Measurements from ENCODE around the gene SERPINB1. TPM values are rescaled to one million over a fixed set of nuclear protein-coding genes. Genes with fewer than 3 reads are reported as not detected.
A peak's percentile ranks its signal among the peaks of the same experiment; 100 is the strongest.

The SERPINB1 gene
- total RNA-seq, 1 experiment from 2014 or later = 133 TPM

DNA sequence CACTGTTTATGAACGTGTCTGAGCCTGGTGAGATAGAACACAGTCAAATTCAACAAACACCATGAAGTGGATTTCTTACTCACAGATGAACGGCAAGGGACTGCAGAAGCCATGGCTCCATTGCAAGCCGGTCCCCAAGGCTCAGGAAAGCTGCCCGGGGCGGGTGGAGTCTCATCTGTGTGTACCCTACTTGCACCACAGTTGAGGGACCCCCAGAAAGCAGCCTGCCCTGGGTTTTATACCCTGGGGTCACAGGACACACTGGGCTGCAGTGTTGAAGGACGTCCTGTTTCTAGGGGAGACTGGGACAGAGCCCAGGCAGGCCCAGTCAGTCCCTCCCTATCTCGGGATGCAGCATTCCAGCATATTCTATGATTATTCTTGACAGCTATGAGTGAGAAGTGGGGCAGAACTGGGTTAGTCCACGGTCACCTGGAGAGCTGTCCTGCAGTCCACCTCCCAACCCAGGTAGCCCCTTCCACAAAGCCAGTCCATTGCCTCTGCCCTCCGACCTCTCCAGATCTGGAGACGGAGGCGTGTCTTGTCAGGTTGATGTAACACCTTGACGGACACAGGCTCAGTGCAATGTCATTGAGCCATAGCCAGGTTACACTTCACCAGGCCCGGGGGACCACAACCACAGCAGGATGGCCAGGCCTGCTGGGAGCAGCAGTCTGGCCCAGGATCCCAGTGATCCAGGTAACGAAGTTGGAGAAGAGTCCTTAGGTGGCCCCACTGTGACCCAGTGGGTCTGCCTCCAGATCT is 40.9 kb downstream of the SERPINB1 start:
- CTCF ChIA-PET = no interaction called here
- H3K9ac ChIP-seq (ENCODE audit: low read length) = no peak overlapping the region
- H3K4me3 ChIP-seq (ENCODE audit: low read length) = no peak overlapping the region
- no TSS peak for BruUV-seq (replicated peaks)
- ATAC-seq = no peak
- no peaks in the 10 kb centered on the region for H3K9me2 ChIP-seq (replicated peaks; ENCODE audit: low read length)
- no peak for DNase-seq
- no peaks in the 10 kb centered on the region for H4K20me1 ChIP-seq (ENCODE audit: low read length)
- no peak overlapping the region for H2AFZ ChIP-seq (ENCODE audit: low read length)
- H3K36me3 ChIP-seq (ENCODE audit: low read depth, low read length) = no peaks in the 10 kb centered on the region
- no peak overlapping the region for H3K27ac ChIP-seq (ENCODE audit: low read length)
- H3K4me2 ChIP-seq (ENCODE audit: low read length) = no peak overlapping the region
- TF ChIP-seq, protein P1, sequence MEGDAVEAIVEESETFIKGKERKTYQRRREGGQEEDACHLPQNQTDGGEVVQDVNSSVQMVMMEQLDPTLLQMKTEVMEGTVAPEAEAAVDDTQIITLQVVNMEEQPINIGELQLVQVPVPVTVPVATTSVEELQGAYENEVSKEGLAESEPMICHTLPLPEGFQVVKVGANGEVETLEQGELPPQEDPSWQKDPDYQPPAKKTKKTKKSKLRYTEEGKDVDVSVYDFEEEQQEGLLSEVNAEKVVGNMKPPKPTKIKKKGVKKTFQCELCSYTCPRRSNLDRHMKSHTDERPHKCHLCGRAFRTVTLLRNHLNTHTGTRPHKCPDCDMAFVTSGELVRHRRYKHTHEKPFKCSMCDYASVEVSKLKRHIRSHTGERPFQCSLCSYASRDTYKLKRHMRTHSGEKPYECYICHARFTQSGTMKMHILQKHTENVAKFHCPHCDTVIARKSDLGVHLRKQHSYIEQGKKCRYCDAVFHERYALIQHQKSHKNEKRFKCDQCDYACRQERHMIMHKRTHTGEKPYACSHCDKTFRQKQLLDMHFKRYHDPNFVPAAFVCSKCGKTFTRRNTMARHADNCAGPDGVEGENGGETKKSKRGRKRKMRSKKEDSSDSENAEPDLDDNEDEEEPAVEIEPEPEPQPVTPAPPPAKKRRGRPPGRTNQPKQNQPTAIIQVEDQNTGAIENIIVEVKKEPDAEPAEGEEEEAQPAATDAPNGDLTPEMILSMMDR (conservative IDR thresholded peaks at IDR 0.05; ENCODE audit: low read depth, low read length) = no peak
- POLR2A ChIA-PET (ENCODE audit: unreplicated experiment) = no interaction called here
- H3K79me2 ChIP-seq (ENCODE audit: low read length) = no peaks in the 10 kb centered on the region
- H3F3A ChIP-seq (ENCODE audit: low read length, unreplicated experiment) = no peaks in the 10 kb centered on the region
- no peaks in the 10 kb centered on the region for H3K9me3 ChIP-seq (ENCODE audit: low read length)
- intact Hi-C loops (cut with micrococcal nuclease) = no loop called here
- H3K27me3 ChIP-seq (ENCODE audit: low read length) = no peaks in the 10 kb centered on the region
- no peaks in the 10 kb centered on the region for H3K4me1 ChIP-seq (ENCODE audit: insufficient read depth, low read length)

DNA sequence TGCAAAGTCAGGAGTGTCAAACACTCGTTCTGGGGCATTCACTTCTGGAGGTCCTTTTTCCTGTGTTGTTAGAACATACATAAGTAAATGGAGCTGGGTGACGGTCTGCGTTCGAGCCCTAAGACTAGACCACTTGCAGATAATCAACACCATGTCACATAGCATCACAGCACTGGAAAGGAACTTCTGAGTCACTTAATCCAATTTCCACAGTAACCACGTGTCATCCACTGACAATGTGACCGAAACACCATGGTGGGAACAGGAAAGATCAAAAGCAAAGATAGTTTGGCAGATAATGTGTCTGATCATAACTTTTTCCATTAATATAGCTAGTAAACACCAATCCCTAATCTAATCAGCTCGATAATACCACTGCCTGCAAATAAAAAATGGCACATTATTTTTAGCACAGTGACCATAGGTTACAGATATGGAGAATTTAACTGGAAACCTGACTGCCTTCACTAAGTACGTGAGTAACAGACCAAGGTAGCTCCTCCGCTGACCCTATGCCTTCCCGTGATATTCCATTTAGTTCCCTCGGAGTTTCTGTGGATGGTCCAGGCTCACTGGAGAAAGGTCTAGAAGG is 41.6 kb downstream of the SERPINB1 start:
- H3K4me2 ChIP-seq (ENCODE audit: low read length) = no peak overlapping the region
- H4K20me1 ChIP-seq (ENCODE audit: low read length) = no peaks in the 10 kb centered on the region
- H2AFZ ChIP-seq (ENCODE audit: low read length) = no peak overlapping the region
- H3F3A ChIP-seq (ENCODE audit: low read length, unreplicated experiment) = no peaks in the 10 kb centered on the region
- no peak overlapping the region for H3K9ac ChIP-seq (ENCODE audit: low read length)
- no peaks in the 10 kb centered on the region for H3K9me3 ChIP-seq (ENCODE audit: low read length)
- DNase-seq (no peak), ATAC-seq (no peak)
- H3K27ac ChIP-seq (ENCODE audit: low read length) = peak overlapping the region; percentile 7; the same call in 1 of the 2 replicates
- ChIA-PET CTCF (no interaction called here), POLR2A (ENCODE audit: unreplicated experiment) (no interaction called here)
- no peaks in the 10 kb centered on the region for H3K36me3 ChIP-seq (ENCODE audit: low read depth, low read length)
- peaks cover 3% of the 10 kb centered on the region; the same call in 1 of the 2 replicates for H3K79me2 ChIP-seq (ENCODE audit: low read length)
- no TSS peak for BruUV-seq (replicated peaks)
- no peaks in the 10 kb centered on the region for H3K27me3 ChIP-seq (ENCODE audit: low read length)
- H3K4me1 ChIP-seq (ENCODE audit: insufficient read depth, low read length) = peaks cover 4% of the 10 kb centered on the region; the same call in 1 of the 2 replicates
- H3K9me2 ChIP-seq (replicated peaks; ENCODE audit: low read length) = no peaks in the 10 kb centered on the region
- no peak overlapping the region for H3K4me3 ChIP-seq (ENCODE audit: low read length)
- intact Hi-C loops (cut with micrococcal nuclease) = no loop called here
- no peak for TF ChIP-seq EZH2 (IDR thresholded peaks at IDR 0.05; ENCODE audit: low read length, unreplicated experiment)
- TF ChIP-seq EZH2phosphoT487 (IDR thresholded peaks at IDR 0.05; ENCODE audit: borderline replicate concordance, low read length) = no peak

DNA sequence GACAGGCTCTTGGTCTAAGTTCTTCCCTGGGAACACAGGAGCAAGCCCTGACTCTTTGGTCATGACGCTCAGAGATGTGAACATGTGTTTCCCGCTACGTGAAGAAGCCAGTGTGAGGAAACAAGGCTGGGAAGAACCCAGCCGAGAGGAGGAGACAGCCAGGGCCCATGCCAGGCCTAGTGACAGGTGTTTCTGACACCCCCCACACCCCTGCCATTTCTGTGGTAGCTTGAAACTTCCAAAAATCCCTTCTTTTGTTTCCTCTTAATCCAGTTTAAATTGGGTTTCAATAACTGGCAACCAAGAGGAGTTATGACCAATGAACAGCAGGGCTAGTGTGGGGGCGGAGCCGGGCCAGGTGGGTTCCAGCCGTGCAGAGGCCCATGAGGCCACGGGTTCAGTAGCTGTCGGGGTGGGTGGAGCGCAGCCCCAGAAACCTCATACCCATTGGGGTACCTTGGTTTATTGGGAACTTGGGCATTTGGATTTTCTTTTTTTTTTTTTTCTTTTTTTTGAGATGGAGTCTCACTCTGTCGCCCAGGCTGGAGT is 43.0 kb downstream of the SERPINB1 start:
- no peak overlapping the region for H2AFZ ChIP-seq (ENCODE audit: low read length)
- ChIA-PET CTCF (no interaction called here), POLR2A (ENCODE audit: unreplicated experiment) (no interaction called here)
- H3K4me2 ChIP-seq (ENCODE audit: low read length) = no peak overlapping the region
- H3F3A ChIP-seq (ENCODE audit: low read length, unreplicated experiment) = no peaks in the 10 kb centered on the region
- no peaks in the 10 kb centered on the region for H4K20me1 ChIP-seq (ENCODE audit: low read length)
- DNase-seq = no peak
- H3K79me2 ChIP-seq (ENCODE audit: low read length) = peaks cover 3% of the 10 kb centered on the region; the same call in 1 of the 2 replicates
- TF ChIP-seq EZH2phosphoT487 (IDR thresholded peaks at IDR 0.05; ENCODE audit: borderline replicate concordance, low read length) (no peak), EZH2 (IDR thresholded peaks at IDR 0.05; ENCODE audit: low read length, unreplicated experiment) (no peak)
- TF ChIP-seq, protein P1 (conservative IDR thresholded peaks at IDR 0.05; ENCODE audit: low read depth, low read length) = no peak
- no peak overlapping the region for H3K27ac ChIP-seq (ENCODE audit: low read length)
- no TSS peak for BruUV-seq (replicated peaks)
- ATAC-seq = no peak
- H3K36me3 ChIP-seq (ENCODE audit: low read depth, low read length) = no peaks in the 10 kb centered on the region
- H3K9me3 ChIP-seq (ENCODE audit: low read length) = no peaks in the 10 kb centered on the region
- no peaks in the 10 kb centered on the region for H3K27me3 ChIP-seq (ENCODE audit: low read length)
- no peak overlapping the region for H3K9ac ChIP-seq (ENCODE audit: low read length)
- intact Hi-C loops (cut with micrococcal nuclease) = no loop called here
- no peak overlapping the region for H3K4me3 ChIP-seq (ENCODE audit: low read length)
- peaks cover 15% of the 10 kb centered on the region for H3K4me1 ChIP-seq (ENCODE audit: insufficient read depth, low read length)
- H3K9me2 ChIP-seq (replicated peaks; ENCODE audit: low read length) = no peaks in the 10 kb centered on the region

Measured in PC-3 (cell line).